GM21786 (cell line): ENCODE measurements around the gene TOX2.
A peak's percentile ranks its signal among the peaks of the same experiment; 100 is the strongest.

Source experiments
- ATAC-seq: cut with Tn5 transposase; IDR thresholded peaks from one replicate; pipeline ENCODE4 v1.9.1; 2021; ENCODE audit not compliant: unreplicated experiment

Gene TOX2

DNA sequence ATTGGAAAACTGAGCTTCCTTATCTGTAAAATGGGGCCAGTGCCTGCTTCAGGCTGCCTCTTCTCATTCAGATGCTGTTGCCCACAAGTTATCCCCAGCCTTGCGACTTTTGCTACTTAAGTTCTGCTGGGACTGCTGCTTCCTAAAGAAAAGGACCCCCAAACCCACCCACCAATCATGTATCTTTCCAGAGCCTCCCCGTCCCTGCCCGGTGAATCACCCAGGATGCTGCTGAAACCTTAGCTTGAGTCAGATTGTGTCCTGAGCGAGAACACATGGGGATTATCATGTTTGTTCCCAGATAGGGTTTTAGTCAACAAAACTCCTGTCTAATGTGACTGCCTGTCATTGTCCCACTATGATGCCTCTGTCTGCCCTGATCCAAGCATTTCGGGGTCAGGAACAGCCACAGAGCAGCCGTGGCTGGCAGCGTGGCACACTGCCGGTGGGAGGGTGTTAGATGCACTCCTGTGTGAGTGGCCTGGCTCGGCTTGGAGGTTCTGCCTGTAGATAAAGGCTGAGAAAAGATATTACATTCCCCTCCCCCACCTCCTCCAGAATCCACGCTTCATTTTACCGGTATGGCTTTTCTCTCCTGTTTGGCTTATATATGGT is 79.9 kb downstream of the TOX2 start:
- ATAC-seq: no peak

DNA sequence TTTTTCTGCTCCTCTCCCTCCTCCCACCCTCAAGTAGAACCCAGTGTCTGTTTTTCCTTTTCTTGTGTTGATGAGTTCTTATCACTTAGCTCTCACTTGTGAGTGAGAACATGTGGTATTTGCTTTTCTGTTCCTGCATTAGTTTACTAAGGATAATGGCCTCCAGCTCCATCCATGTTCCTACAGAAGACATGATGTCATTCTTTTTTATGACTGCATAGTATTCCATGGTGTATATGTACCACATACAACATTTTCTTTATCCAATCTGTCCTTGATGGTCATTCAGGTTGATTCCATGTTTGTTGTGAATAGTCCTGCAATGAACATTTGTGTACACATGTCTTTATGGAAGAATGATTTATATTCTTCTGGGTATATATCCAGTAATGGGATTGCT is 81.0 kb downstream of the TOX2 start:
- no peak for ATAC-seq

DNA sequence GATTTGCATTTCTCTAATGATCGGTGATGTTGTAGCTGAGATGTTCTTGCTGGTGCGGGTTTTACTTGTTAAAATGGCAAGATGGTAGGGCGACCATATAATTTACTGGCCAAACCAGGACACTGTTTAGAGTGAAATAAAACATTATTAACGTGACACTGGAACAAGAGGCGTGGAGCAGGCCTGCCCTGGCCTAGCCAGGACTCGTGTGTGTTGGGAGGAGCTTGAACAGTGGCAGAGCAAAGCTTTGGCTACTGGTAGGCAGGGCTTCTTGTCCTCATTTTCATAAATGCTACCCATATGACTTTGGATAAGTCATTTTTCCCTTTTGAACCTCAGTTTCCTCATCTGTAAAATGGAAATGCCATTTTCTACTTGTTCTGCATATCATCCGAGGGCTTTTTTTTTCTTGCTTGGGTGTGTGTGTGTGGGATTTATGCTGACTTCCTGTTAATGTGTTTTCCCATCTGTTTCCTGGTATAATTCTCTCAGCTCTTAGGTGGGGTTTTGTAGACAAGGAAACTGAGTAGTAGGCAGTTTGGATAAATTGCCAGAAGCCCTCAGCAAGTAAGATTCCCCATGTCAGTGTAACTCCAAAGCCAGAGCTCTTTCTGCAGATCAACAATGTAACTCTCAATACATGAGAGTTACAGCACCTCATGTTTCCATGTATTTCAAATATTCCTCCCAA is 81.7 kb downstream of the TOX2 start:
- no peak for ATAC-seq

DNA sequence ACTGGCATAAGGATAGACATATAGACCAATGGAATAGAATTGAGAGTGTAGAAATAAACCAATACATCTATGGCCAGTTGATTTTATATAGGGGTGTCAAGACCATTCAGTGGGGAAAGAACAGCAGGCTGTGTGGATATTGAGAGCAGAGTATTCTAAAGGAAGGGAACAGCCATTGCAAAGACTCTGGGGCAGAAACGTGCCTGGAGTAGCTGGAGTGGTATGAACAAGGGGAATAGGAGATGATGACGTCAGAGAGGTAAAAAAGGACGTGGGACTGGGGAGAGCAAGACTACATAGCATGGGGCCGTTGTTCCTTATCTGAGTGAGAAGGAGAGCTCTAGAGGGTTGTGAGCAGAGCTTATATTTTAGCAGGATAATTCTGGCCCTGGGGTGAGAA is 85.2 kb downstream of the TOX2 start:
- ATAC-seq: no peak

DNA sequence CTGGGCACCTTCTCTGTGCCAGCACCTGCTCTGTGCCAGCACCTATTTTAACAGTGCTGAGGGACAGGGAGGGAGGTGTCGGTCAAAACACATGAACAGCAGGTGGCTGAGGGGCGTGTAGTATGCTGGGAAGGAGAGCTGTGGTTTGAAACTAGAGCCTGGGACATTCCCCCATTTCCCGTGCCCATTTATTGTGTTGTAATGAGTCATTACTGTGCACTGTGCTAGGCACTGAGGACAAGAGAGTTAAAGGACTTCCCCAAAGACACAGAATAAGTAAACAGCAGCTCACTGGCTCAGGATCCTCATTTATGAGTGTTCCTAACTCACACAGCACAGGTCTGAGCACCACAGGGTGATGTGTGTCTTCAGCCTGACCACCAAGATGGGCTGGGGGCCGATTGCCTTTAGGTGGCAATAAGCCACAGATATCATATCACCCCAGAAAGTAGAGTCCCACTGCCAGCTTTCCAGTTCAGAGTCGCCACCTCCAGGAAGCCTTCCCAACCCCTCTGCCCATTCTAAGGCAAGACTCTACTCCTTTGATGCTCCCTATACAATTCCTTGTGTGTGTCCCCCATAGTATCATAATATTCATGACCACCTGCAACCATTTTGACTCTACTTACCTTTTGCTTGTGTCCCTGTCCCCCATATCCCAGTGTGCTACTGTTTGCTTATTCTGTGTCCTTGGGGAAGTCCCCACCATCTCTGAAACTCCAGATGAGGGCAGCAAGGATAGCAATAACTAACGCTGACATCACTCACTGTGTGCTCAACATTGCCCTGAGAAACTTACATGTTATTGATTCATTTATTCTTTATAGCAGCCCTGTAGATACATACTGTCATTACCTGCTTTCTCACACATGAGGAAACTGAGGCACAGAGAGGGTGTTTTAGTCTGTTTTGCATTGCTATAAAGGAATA is 87.3 kb downstream of the TOX2 start:
- peak; percentile 75 for ATAC-seq

DNA sequence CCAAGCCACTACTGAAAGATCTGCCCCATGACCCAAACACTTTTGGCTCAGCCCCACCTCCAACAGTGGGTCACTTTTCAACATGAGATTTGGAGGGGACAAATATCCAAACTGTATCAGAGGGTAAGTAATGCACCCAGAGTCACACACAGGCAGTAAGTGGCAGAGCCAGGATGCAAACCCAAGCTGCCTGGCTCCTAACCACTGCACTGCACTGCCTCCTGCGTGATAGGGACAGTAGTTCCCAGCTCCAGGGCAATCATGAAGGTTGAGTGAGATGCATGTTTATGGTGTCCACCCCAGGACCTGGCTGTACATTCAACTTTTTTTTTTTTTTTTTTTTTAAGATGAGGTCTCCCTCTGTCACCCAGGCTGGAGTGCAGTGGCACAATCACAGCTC is 88.2 kb downstream of the TOX2 start:
- ATAC-seq: no peak

DNA sequence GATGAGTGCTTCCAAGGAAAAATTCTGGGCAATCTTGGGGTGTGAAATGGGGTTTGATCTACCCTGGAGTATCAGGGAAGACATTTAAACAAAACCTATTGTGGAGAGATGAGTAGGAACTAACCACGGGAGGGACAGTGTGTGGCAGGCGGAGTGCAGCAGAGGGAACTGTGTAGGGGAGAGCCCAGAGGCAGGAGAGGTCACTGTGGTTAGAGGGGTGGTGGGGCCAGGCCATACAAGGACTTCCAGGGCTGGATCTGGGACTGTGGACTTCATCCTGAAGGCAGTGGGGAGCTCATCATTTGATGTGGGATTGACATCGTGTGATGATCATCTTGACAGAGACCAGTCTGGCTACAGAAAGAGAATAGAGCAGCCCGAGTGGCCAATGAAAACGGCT is 89.0 kb downstream of the TOX2 start:
- no peak for ATAC-seq

DNA sequence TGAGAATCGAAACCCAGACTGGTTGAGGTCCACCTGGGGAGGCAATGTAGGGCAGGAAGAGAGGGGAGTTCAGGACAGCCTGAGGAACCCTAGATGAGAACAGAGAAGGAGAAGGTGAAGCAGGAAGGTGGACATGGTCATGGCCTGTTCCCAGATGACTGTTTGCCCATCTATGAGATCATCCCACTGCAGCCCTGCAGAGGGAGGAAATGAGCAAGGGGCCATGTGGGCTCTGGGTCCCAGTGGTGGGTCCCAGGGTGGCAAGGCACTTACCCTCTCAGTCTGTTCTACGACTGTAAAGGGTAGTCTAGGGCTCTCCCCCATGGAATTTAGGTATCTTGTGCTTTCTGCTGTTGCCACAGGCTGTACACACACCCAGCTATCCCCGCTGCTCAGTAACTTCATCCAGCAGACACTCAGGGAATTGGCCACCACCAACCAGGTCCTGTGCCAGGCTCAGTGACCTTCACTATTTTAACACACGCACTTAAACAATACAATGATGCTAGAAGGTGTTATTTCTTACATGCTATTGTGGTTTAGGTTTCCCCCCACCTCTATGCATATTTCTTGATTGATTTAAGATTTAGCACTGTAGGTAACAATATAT is 89.8 kb downstream of the TOX2 start:
- ATAC-seq: no peak

DNA sequence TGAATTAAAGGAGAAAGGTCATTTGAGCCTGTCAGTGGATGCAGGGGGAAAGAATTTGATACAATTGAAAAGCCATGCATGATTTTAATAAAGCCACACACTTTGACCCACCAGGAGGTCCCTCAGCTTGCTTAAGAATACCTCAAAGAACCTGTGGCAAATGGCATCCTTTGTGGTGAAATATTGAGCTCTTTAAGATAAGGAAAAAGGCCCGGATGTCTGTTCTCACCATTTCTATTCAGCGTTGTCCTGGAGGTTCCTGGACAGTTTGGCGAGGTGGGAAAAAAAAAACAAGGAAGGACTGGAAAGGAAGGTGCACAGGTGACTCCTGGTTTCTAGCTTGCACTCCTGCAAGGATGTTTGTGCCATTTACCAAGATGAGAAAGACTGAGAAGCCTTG is 91.0 kb downstream of the TOX2 start:
- no peak for ATAC-seq

DNA sequence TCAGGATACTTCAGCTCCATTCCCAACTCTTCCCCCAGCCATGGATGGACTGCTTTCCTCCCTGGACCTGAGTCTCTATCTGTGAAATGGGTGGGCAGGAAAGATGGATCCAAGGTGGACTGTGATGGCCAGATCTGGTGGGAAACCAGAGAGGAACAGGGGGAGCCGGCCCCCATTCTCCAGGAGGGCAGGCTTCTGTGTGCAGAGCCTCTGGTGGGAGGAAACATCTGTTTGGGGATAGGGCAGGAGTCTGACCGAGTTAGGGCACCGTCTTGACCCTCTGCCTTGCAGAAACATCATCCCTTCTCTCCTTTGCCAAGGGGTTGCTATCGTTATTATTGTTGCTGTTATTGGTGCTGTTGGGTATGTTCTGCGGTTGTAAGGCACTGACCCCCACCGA is 91.5 kb downstream of the TOX2 start:
- no peak for ATAC-seq

DNA sequence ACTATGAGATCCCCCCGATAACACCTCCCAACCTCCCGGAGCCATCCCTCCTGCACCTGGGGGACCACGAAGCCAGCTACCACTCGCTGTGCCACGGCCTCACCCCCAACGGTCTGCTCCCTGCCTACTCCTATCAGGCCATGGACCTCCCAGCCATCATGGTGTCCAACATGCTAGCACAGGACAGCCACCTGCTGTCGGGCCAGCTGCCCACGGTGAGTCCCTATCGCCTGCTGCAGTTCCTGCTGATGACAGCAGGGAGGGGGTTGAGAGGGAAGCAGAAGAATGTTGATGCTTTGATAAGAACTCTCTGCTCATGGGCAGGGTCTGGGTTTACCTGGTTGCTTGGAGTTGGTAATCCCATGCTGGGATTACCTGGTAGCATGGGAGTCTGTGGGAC is 91.9 kb downstream of the TOX2 start:
- ATAC-seq: no peak

DNA sequence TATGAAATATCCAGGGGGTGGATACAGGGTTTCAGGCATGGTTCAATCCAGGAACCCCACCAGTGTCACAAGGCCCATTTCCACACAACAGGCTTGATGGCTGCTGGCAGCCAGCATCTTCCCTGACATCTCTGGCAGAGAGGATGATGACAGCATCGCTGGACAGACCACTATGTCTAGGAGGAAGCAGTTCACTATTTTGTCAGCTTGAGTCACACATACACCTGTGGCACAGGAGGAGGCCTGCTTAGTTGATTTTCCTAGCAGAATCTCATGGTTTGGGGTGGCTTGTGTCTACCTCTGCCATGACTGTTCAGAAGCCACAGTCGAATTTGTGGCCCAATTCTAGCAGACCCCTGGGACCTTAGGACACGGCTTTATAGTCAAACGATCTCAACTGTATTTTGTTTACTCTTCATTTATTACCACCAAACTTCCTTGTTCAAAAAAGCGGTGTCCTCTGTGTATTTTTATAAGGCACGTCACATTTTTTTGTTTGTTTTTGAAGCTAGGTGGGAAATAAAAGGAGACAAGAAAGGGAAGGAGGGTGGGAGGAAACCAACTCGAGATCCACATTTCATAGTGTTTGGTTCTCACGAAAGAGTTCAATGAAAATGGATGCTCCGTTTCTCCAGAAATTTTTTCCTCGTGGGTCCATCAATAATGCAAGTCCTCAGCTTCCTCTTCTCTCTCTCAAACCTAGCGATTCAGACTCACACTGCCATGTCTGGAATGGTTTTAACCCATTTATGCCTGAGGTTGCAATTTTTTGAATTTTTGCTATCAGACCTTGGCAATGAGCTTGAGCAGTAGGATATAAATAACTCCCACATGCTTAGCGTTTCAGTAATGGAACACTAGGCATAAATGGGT is 94.4 kb downstream of the TOX2 start:
- ATAC-seq: no peak

DNA sequence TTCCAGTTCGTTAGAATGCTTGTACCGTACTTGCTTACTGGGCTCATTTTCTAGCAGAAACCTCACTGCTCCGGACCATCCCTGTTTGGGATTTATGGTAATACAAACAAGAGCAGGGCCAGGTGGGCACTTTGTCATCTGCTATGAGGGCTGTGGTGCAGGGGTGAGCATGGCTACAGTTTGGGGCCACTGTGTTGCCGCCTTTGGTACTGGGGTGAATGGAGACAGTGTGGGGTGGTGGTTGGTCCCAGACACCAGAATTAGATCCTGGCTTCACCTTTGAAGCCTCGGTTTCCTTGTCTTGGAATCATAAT is 95.0 kb downstream of the TOX2 start:
- no peak for ATAC-seq

DNA sequence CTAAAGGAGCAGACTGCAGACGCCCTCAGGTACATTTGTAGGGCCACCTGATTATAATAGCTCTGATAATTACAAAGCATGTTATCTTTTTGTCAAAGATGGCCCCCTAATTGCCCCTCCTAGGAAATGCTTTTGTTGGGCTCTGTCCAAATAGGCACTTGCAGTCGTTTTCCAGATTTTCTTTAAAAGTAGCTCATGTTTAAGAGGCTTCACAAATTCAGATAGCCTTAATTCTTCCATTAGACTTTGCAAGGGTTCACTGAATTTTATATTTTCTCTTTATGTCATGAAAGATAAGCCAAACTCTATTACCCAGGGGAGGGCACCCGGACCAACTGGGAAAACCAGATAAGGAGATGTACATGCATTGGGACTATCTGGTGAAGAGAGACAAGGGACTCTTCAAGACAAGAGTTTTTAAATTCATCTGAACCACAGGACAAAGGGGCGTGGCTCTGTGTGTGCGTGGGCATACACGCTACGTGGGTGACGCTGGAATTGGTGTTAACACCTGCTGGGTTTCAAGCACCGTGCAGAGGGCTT is 95.6 kb downstream of the TOX2 start:
- no peak for ATAC-seq

DNA sequence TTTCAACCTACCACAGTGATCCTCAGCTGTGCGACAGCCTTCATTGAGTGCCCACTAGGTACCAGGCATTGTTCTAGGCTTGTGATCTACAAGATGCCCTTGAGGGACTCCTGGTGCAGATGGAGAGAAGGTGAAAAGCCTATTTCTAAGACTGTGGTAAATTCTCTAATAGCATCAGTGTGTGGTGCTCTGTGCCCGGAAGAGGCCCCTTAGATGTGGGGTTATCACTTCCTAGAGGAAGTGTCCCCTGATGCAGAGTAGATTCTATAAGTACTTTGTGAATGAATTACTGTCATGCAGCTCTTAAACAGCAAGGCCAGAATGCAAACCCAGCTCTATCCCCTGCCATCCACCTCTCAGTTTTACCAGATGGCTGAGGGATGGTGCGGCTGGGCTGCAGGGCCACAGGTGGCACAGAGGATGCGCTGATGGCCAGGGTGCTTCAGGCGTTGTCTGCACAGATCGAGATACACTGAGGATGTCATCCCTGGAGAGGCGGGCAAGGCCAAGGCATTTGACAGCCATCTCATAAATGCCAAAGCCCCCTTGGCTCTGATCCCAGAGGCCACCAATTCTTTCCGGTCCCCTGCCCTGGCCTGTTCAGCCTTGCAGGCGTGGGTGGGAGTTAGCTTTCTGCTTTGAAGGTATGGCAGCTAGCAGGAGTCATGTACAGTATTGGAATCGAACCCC is 96.7 kb downstream of the TOX2 start:
- no peak for ATAC-seq

DNA sequence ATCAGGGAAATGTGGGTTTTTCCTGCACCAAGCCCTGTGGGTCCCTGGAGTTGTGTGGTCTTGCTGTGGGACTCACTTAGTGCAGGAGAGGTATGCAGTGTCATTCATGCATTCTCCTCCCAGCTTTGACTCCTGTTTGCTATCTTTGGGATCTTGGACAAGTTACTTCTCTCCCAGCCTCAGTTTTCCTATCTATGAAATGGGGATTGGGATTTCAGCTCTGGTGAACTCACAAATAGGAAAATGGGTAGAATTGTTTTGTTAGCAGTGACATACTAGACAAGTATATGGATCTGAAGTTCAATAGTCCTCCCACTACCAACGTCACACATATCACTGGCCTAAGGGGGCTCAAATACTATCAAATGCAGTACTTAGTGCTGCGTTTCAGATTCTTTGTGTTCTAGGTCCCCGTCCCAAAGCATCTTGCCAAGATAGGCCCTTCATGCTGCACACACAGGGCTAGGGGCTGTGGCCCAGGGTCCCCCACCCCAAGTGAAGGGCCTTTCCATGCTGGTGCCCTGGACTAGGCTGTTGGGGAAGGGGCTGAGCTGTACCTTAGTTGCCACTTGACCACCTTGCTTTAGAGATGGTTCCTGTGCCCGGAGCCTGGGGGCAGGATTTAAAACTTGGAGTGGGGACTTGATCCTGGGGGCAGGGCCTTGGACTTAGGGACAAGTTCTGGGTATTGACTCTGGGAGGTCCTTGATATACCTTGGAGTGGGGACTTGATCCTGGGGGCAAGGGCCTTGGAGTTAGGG is 98.0 kb downstream of the TOX2 start:
- ATAC-seq: no peak

DNA sequence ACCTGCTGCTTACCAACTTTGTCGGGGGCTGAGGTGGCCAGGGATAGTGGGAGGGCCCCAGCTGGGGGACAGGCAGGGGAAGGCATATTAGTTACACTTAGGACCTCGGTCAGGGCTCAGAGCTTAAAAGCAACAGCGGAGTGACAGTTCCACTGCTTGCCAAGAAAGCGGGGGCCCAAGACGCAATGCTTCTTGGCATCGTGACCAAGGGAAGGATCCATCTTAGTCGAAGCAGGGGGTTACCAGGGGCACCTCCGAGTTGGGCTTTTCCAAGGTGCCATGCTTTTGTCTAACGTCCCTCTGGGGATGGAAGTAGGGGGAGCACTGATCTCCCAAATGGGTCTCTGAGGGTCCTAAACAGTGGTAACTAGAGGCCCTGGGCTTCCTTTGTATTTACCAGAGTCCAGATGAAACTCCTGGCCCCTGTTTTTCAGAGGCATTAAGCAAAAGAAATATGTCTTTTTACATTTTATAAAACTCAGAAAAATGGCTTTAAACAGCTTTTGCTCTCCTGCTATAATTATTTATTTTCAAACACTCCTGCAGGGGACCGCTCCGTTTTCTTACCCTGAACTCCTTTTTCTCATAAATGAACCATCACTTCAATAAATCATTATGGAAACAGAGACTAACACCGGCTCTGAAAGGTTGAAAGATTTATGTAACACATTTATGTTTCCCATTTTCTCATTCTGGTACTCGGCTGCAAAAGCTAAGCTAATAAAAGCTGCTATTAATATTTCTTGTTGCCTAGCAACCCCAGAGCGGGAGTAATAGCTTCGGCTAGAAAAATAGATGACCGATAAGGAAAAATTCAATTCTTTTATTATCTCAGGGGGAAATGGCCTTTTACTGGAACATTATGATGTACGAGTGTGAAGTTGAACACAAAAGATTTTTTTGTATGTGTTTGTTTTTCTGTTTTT is 100.4 kb downstream of the TOX2 start:
- no peak for ATAC-seq

DNA sequence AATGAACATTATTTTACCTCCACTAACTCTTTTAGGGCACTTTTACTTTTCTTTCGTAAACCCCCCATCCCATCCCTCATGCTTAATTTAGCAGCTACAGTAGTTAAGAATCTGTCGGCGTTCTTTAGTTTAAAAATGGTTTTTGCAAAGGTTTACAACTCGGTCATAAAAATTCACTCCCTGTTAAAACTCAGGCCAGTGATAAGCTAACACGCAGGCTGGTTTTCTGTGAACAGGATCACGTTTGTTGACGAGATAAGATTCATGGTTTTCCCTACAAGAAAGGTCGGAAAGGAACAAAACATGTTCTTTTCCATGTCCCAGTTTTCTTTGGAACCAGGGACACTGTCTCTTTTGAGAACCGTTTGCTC is 101.1 kb downstream of the TOX2 start:
- ATAC-seq: no peak
